Measurements from ENCODE around the gene OVOL3. TPM values are rescaled to one million over a fixed set of nuclear protein-coding genes. Genes with fewer than 3 reads are reported as not detected.
A peak's percentile ranks its signal among the peaks of the same experiment; 100 is the strongest.

Gene OVOL3
- total RNA-seq, 1 donor from 2014 or later: not detected

GRCh38 chr19:36151144-36152018, 40.4 kb downstream of the OVOL3 start:
- DNase-seq: peak; percentile 78

GRCh38 chr19:36152019-36152351, 41.0 kb downstream of the OVOL3 start:
- DNase-seq (no peak), ATAC-seq (no peak)
- intact Hi-C loops (cut with micrococcal nuclease): no loop called here

More at GRCh38 chr19:36151144-36152018, 40.4 kb downstream of the OVOL3 start:
- intact Hi-C loops (cut with micrococcal nuclease): no loop called here
- peak; percentile 67 for ATAC-seq

- ATAC-seq (peak; percentile 91), DNase-seq (peak; percentile 92)
- intact Hi-C loops (cut with micrococcal nuclease): no loop called here
Observed at GRCh38 chr19:36152352-36153091, 41.6 kb downstream of the OVOL3 start, which contains the start of gene COX7A1. Gene COX7A1 (minus strand): TSS chr19:36152447. CDS start chr19:36152407, 40 bp downstream.

- DNase-seq (no peak), ATAC-seq (no peak)
- intact Hi-C loops (cut with micrococcal nuclease): no loop called here
Observed at GRCh38 chr19:36153126-36153525, 42.2 kb downstream of the OVOL3 start.

- intact Hi-C loops (cut with micrococcal nuclease): no loop called here
- peak; percentile 76 for ATAC-seq
- DNase-seq: no peak
Observed at GRCh38 chr19:36160821-36161596, 50.1 kb downstream of the OVOL3 start.

Other genes starting within 250 kb of the OVOL3 start
- gene APLP1, start 242.6 kb upstream of the OVOL3 start, total RNA-seq: 25.7 TPM
- 3.8 TPM for gene NFKBID, start 210.6 kb upstream of the OVOL3 start, total RNA-seq
- 7.1 TPM for gene HCST, start 208.6 kb upstream of the OVOL3 start, total RNA-seq
- gene TYROBP, start 202.8 kb upstream of the OVOL3 start, total RNA-seq: 28.5 TPM
- 7.5 TPM for gene LRFN3, start 174.8 kb upstream of the OVOL3 start, total RNA-seq
- 9.4 TPM for gene SDHAF1, start 116.0 kb upstream of the OVOL3 start, total RNA-seq
- gene SYNE4, start 102.3 kb upstream of the OVOL3 start, total RNA-seq: 0.30 TPM
- 7.8 TPM for gene ALKBH6, start 96.9 kb upstream of the OVOL3 start, total RNA-seq
- gene CLIP3, start 78.3 kb upstream of the OVOL3 start, total RNA-seq: 5.0 TPM
- gene THAP8, start 56.9 kb upstream of the OVOL3 start, total RNA-seq: 4.0 TPM
- 28.7 TPM for gene WDR62, start 56.2 kb upstream of the OVOL3 start, total RNA-seq
- 157 TPM for gene POLR2I, start 3.7 kb downstream of the OVOL3 start, total RNA-seq
- 93.7 TPM for gene TBCB, start 4.3 kb downstream of the OVOL3 start, total RNA-seq
- gene CAPNS1, start 28.9 kb downstream of the OVOL3 start, total RNA-seq: 838 TPM
- gene COX7A1, start 41.3 kb downstream of the OVOL3 start, total RNA-seq: 3,262 TPM
- gene ZNF565, start 103.5 kb downstream of the OVOL3 start, total RNA-seq: 4.6 TPM
- 29.1 TPM for gene ZNF146, start 104.0 kb downstream of the OVOL3 start, total RNA-seq

Data from left ventricle myocardium superior (tissue), 1 donor.